GM21529 (cell line): ENCODE data around the gene RAPGEF4.

Experiments used
- ATAC-seq: cut with Tn5 transposase; IDR thresholded peaks from one replicate; pipeline ENCODE4 v1.9.1; 2021; ENCODE audit not compliant: unreplicated experiment

RAPGEF4 gene

DNA sequence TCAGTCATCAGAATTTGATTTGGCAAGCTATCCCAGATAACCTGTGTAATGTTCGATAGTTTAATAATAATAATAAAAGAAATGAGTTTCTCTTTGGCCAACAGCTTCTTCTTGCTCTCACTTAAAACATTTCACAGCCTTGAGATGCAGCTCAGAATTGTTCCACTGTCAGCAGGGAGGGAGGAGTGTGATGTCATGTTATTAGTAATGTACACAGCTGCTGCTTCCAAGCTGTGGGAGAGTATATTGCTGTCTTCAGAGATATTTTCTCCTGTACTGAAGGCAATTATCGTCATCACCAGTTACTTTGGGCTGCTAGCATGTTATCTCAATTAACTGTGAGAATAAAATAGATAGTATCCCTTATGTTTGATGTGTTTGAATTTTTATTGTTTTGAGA, 193.1 kb downstream of the RAPGEF4 start:
- no peak for ATAC-seq

DNA sequence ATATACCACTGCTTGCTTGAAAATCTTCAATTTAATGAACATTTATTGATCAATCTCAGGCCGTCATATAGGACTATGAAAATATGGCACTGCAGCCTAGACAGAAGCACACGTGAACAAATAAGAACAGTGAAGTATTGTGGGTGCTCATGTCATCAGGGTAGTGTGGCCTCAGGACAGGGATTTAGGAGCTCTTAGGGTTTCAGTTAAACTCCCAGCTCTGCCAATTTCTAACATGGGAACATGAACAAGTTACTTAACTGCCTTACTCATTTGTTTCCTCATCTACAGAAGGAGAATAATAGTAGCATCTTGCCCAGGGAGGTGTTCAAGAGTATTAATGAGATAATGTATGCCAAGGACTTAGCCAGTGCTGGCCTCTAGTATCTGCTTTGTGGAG, 194.0 kb downstream of the RAPGEF4 start:
- no peak for ATAC-seq

DNA sequence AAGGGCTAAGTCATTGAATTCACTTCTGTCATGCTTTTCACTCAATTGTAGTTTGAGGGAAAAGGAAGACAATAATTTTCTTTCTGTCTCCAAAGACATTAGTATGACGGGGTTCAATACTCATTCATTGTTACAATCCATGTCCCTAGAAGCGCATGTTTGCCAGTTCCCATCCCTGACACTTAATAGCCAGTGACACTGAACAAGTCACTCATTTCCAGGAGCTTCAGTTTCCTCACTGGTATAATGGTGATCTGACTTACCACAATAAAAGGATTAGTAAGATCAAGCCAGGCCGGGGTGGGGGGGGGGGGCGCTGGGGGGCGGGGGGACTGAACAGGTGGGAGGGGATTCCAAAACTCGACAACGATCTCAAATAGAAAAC, 195.2 kb downstream of the RAPGEF4 start:
- no peak for ATAC-seq

DNA sequence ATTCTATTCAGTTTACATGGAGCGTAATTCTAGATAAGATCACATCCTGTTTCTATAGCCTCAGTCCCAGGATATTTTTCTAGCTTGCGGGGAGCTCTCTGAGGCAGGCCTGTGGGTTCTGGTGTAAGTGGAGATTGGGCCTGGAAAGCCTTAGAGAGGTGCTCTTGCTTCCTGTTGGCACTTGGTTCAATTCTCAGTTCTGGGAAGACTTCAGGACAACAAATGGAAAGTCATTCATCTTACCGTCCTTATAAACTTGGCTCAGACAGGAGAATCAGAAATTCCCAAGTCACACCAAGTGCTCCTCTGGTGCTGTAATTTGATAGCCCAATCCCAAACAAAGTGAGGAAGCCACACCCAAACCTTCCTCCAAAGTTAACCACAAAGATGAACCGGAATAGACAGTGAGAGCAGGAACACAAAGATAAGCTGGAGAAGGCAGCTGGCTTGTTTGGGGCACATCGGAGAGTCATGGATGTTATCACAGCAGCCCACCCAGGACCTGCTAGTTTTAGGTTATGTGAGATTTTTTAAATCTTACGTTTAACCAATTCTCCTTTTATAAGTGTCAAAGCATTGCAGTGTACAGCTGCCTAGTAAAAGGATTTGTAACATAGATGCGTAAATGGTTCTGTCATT, 195.7 kb downstream of the RAPGEF4 start:
- no peak for ATAC-seq

DNA sequence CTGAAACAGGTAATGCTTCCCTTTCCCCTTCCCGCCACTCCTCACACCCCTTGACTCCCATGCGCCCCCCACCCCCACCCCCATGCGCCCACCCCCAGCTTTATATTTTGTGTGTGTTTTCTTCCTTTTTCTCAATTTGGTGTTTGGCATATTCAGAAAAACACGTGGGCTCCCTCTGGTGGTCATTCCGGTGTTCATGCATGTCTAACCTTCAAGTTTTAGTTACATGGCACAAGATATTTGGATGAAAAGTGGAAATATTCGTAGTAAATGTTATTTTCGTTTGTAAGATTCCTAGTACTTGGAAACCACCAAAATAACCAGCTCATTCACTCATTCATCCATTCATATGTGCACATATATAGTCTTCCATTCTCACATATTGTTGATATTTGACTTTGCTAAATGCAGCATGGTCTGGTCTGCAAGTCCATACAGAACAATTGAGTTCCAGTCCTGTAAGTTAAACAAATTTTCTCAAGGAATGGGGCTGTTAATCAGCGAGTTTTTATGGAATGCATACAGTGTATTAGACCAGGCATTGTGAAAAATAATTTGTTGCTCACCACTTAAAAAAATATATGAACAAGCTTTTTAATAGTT, 196.4 kb downstream of the RAPGEF4 start:
- ATAC-seq, result no peak

DNA sequence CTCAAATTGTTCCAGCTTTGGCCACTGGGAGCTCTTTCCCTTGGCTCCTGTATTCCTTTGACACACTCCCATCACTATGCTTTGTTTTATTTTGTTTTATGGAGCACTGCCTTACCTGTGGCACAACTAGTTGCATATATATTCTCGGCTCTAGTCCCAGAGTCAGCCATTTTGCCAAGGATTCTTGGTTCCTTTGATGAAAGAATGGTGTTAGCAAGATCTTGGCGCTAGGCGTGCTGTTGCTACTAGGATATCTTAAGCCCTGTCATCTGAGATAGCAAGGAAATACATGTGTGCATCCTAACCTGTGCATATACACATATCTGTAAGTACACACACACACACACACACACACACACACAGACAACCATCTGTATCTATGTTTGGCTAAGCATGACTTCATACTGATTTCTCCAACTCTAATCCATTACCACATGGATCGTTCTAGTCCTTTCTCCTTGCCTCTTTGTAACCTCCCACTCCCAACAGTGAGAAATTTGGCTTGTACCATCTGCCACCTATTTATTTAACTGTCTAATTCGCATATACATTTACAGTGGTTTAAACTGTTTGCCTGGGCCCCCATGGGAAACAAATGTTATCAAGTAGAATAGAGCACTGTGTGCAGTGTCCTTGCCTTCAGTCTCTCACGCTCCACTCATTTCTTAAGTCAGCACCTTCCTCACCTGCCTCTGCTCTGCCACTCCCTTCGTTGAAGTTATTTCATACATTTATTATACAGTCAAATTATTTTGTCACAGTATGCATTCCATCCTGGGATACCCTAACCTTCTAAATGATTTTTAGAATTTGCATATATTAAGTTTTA, 202.5 kb downstream of the RAPGEF4 start:
- no peak for ATAC-seq

DNA sequence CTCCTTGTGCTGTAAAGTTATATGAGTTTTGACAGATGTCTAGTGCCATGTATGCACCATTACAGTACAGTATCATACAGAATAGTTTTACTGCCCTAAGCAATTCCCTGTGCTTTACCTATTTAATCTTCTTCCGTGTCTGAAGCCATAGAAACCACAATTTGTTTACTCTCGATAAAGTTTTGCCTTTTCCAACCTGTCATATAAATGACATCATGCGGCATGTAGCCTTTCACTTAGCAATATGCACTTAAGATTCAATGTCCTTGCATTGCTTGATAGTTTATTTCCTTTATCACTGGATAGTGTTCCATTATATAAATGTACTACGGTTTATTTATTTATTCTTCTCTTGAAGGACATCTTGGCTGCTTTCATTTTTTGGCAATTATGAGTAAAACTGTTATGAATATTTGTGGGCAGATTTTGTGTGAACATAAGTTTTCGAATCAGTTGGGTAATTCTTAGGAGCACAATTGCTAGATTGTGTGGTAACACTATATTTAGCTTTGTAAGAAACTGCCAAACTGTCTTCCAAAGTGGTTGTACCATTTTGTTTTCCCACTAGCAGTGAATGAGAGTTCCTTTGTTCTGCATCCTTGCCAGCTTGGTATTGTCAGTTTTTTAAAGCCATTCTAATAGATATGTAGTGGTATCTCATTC, 203.2 kb downstream of the RAPGEF4 start:
- no peak for ATAC-seq

DNA sequence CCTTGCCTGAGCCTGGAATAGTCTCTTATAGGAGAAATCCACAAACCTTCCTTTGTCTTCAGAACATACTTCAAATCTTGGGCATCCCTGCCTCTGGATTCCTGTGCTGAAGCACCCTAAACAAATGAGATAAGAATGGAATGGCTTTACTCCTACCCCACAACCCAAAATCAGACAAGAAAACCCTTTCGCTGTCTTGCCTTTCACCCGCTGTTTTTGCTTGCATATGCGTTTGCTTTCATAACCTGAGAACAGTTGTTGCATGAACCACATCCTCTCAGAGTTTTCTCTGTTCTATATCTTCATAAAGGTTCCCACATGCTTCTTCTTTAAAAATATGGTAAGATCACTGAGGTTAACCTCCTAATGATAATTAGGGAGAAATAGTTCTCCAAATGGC, 207.9 kb downstream of the RAPGEF4 start:
- no peak for ATAC-seq

DNA sequence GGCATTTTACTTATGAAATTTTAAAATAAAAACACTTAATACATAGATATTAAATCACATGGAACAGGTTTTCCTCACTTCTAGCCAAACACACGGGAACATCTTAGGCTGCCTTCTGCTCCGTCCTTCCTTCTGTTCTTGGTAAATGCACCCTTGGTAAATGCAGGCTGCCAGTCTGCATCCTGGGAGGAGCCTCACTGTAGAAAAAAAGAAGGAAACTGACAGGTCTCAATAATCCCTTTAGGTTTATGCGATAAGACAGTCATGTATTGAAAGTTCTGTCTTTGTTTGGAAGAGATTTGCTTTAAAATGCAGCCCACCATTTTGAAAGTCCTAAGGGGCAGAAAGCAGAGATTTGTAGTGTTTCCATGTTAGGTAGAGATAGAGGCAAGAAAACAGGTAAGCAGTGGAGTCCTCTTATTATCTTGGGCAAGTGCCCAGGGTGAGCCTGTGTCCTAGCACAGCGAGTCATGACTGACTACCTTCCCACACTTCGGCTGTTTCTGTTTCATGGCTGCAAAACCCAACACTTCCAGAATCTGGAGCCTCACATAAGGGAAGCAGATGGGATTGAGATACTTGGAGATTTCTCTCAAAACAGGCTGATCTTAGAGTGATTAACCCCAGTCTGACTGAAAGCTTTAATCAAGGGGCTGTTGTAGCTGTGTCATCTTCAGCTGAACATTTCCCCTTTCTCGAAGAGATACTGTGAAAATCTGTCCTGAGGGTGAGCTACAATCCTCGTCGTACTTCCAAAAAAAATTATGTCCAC, 208.6 kb downstream of the RAPGEF4 start:
- ATAC-seq, result no peak

DNA sequence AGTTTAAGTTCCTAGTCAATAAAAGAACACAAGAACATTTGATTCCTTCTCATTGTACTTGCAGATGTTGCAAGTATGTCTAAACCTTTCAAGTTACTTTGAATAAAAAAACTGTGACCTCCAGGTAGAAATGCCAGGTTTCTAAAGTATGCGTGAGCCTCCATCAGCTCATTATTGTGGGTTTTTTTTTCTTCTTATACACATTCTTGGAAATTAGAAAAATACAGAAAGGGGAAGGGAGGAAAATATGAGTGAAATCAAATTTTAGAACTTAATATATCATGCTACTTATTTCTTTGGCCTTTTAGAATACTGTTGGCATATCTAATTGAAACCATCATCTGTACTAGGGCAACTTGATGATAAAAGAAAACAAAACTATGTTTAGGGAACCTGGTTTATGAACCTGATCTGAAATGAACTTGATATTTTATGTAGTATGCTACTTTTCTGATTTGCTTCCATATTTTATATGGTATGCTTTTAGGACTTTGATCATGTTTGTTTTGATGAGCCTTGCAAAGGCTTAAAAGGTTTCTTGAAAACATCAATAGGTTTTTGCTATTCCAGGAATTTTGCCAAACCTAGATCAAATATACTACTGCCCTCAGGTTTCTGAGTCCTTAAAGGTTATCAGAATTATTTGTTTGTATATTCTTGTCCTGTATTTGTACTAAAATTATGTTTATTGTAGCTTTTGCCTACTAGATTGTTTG, 209.3 kb downstream of the RAPGEF4 start:
- ATAC-seq, result no peak

DNA sequence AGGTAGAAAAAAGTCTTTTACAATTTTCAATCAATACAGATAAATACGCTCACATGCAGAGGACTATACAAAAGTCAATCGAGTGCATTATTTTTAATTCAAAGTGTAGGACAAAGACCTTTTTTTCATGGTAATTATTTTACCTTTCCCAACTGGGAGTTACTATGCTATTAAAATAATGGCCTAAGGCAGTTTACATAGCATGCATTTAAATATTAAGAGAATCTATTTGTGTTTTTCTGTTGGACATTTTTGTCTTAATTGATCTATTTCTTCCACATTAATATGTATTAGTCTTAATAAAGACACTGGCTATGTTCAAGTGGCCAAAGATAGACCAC, 209.8 kb downstream of the RAPGEF4 start:
- no peak for ATAC-seq

DNA sequence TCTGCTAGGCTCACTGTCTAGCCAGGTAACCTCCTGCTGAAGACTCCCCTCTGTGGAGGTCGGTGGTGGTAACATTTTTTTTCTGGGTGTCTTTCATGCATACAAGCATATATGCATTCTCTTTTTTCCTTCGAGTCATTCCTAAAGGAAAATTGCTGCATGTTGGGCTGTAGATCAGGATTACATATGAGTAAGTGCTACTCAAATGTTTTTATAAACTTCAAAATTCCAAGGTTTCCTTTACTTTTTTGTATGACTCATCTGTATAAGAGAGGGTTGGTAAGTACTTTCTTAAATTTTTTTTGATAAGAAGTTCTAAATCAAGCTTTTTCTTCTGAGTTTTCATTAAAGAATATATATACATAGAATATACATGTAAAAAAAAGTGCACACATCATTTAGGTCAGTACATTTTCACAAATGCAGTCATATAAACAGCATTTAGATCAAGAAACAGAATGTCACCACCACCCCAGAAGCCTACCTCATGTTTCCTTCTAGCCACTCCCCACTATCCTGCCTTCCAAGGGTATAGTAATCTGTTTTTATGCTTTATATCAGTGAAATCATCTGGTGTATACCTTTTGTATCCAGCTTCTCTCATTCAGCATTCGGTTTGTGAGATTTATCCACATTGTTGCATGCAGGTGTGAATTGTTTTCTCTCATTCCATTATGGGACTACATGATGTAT, 212.0 kb downstream of the RAPGEF4 start:
- ATAC-seq, result no peak

DNA sequence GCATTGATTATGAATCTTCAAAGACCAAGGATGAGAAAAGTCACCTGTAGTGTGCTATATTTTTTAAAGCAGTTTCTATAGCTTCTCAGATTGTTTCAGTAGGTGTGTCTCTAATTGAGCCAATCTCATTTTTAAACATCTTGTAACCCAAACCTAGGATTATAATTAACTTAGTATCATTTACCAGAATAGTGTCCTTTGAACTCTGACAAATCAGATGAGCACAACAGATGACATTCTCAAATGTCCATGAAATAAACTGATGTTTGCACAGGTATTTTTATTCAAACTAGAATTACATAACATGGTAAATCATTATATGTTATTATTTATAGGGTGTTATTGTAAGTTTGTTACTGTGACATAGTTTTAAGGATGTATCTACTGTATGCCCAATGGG, 213.9 kb downstream of the RAPGEF4 start:
- no peak for ATAC-seq

DNA sequence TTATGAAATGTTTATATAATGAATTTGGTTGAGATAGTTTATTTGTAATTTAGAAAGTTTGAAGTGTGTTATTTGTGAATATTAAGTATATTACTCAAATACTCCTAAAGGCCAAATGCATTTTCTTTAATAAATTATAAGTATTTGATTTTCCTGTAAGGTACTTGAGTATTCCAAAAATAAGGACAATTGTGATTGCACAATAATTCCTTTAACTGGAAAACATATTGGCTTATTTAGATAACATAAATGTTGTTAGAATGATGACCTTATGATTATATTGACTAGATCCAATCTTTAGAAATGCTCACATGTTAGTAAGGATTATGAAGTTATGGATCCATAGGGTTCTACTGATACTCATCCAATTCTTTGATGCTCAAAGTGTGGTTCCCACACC, 214.9 kb downstream of the RAPGEF4 start:
- no peak for ATAC-seq

DNA sequence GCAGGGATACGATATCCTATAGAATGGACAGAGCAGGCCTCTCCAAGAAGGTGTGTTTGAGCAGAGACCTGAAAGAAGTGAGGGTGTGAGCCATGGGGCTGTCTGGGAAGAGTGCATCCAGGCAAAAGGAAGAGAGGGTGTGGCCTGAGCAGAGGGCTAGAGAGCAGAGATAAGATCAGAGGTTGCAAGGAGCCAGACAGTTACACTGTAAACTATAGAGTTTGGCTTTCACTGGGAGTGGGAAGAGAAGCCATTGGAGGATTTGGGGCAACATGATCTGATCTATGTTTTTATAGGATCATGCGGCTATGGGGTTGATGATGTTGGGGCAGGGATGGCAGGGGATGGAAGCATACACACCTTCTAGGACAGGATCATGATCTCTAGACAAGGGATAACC, 215.9 kb downstream of the RAPGEF4 start:
- ATAC-seq, result no peak

DNA sequence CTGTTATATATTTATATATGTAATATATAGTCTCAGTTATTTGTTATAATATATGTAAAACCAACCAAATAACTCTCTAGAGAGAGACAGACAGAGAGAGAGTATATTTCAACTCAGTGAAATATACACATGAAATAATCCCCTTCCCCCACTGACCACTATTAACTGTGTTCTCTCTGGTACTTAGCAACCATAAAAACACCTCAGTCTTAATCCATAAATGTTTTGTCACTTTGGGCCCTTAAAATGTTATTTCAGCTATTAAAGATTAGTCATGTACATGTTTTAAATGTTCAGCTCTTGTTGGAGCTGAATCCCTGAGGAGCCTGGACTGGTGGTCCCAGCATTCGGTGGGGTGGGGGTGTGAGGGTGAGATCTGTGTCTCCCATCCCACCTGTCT, 217.8 kb downstream of the RAPGEF4 start:
- no peak for ATAC-seq

DNA sequence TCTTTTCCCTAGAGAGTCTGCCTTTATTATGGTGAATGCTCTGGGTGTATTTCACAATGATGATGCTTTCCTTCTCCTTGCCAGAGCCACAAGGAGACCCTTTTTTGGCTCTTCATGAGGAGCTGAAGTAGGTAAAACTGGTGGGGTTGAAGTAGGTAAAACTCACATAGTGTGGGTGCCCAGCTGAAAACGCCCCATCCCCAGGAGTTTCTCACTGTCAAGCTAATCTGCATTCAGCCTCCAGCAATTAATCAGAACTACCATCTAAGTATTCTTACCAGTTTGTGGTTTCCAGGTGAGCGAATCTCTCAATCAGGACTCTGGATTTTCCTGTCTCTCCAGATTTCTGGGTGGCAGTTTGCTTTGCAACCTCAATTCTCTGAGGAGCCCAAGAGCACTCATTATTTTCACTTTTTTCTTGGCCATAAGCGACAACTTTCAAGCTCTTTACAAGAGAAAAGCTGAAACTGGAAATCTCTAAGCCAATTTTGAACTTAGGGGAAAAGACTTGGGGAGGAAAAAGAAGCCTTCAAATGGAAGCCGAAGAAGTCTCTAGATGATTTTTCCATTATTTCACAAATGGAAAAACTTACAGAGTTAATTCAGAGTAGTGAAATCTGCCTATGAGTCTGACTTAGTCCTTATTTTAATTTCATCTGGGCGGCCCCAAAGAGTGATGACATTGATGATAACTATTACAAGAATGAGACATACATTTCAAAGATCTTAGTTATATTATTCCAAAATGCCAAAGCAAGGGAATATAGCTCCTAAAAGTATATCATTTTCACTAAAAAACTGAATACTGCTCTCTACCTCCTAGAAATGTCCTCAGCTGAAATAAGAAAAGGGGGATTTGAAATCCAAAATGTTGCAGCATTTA, 218.6 kb downstream of the RAPGEF4 start:
- no peak for ATAC-seq

DNA sequence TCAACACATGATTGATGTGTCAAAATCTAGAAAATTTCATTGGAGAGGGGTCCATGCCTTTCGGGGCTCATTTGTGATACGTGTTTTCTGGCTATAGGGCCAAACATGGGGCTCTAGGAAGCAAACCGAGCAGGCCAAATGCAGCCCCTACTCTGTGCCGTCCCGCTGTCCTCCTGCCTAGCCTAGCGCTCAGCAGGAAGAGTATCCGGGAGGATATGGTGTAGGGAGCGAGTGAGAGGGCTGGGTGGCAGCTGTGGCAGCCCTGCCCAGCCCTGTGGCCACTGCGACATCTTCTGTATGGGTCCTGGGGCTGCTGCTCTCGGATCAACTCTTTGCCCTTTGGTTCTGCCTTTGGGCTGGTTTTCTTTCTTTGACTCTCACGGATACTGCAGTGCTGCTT, 219.9 kb downstream of the RAPGEF4 start:
- no peak for ATAC-seq

DNA sequence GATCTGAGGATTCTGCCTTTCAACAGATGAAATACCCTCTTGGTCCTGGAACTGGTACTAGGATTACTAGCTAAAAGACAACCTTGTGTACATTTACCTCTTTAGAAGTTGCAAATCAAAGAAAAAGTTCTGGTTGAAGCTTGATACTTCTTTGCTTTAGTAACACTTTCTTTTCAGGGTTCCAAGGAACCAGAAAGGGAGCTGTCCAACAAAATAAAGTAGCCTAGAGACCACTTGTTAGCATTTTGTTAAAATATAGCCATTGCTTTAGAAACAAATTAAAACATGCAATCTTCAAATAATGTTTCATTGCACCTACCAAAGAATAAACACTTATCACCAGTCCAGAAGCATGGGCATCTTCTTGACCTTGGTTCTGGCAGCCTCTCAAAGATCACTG, 222.1 kb downstream of the RAPGEF4 start:
- ATAC-seq, result no peak
